PC-9 (cell line): ENCODE results near the gene PCMT1. TPM values are rescaled to one million over a fixed set of nuclear protein-coding genes. Genes with fewer than 3 reads are reported as not detected.

Experiments used
- Bru-seq: library from RNA; stranded (reverse); fragments of 400-500 nt; gene quantifications from one replicate; lab custom pipeline; 2021; lab: Mats Ljungman, UMichigan
- BruChase-seq, 2 experiments: library from RNA; stranded (reverse); fragments of 400-500 nt; gene quantifications; one replicate each; lab custom pipeline; 2021; lab: Mats Ljungman, UMichigan
- BruUV-seq: library from RNA; stranded (reverse); fragments of 400-500 nt; replicated peaks from 2 replicates; lab custom pipeline; 2021; lab: Mats Ljungman, UMichigan
- CTCF ChIA-PET: fragments of 300-600 bp; sonication (Branson Sonifier 250); formaldehyde crosslinking; loops from one replicate; lab custom pipeline; 2022; ENCODE audit warnings: antibody characterized with exemption; lab: Charles Lee
- POLR2A ChIA-PET: fragments of 300-600 bp; sonication (Branson Sonifier 250); formaldehyde crosslinking; loops from one replicate; lab custom pipeline; 2022; ENCODE audit warnings: antibody characterized with exemption; ENCODE audit not compliant: unreplicated experiment; lab: Charles Lee
- DNase-seq, 2 experiments: peaks; one replicate each; pipeline versions ENCODE4 v3.0.0 to v3.0.0-alpha.2; 2015 to 2022; ENCODE audit warnings: mixed read lengths in 1 of 2
- H2AFZ ChIP-seq: fragments of 200-600 bp; sonication (generic); 2 replicates; pipeline ENCODE4 v1.8.1; 2017; ENCODE audit warnings: antibody characterized with exemption
- H3F3A ChIP-seq: fragments of 200-600 bp; sonication (generic); 2 replicates; pipeline ENCODE4 v1.8.1; 2017; ENCODE audit warnings: antibody characterized with exemption, mild to moderate bottlenecking, low read depth; ENCODE audit not compliant: insufficient read depth
- H3K27ac ChIP-seq: fragments of 200-600 bp; sonication (generic); 2 replicates; pipeline ENCODE4 v1.6.1; 2016; ENCODE audit warnings: mixed run types
- H3K27me3 ChIP-seq: fragments of 200-600 bp; sonication (generic); 2 replicates; pipeline ENCODE4 v1.6.1; 2016; ENCODE audit warnings: low read depth, mixed run types; ENCODE audit not compliant: insufficient read depth
- H3K36me3 ChIP-seq: fragments of 200-600 bp; sonication (generic); 2 replicates; pipeline ENCODE4 v1.6.1; 2016; ENCODE audit warnings: low read depth, mixed run types
- H3K4me1 ChIP-seq: fragments of 200-600 bp; sonication (generic); replicated peaks from 2 replicates; pipeline ENCODE4 v1.6.1; 2016; ENCODE audit warnings: mixed run types; ENCODE audit not compliant: insufficient read depth
- H3K4me2 ChIP-seq: fragments of 200-600 bp; sonication (generic); 2 replicates; pipeline ENCODE4 v1.6.1; 2017; ENCODE audit warnings: mixed run types
- H3K4me3 ChIP-seq: fragments of 200-600 bp; sonication (generic); 2 replicates; pipeline ENCODE4 v1.6.1; 2016; ENCODE audit warnings: mixed run types
- H3K79me2 ChIP-seq: fragments of 200-600 bp; sonication (generic); 2 replicates; pipeline ENCODE4 v1.6.1; 2017; ENCODE audit warnings: low read depth, mixed run types
- H3K9me2 ChIP-seq: fragments of 200-600 bp; sonication (generic); 2 replicates; pipeline ENCODE4 v1.8.1; 2017; ENCODE audit warnings: mild to moderate bottlenecking; ENCODE audit not compliant: insufficient read depth
- H3K9me3 ChIP-seq: fragments of 200-600 bp; sonication (generic); 2 replicates; pipeline ENCODE4 v1.8.1; 2016; ENCODE audit warnings: low read depth; ENCODE audit not compliant: insufficient read depth
- H4K20me1 ChIP-seq: fragments of 200-600 bp; sonication (generic); 2 replicates; pipeline ENCODE4 v1.8.1; 2017; ENCODE audit not compliant: insufficient read depth
- EZH2 ChIP-seq: fragments of 200-600 bp; sonication (generic); IDR thresholded peaks from 2 replicates; pipeline ENCODE4 v1.8.0; 2017; ENCODE audit warnings: antibody characterized with exemption, low read depth
- intact Hi-C: fragments of 100-400 bp; cut with micrococcal nuclease; formaldehyde crosslinking; loops from one replicate; pipeline ENCODE4 v1.10.0; 2022; ENCODE audit not compliant: unreplicated experiment
- long read RNA-seq: library from polyadenylated mRNA; stranded (forward); transcript quantifications from one replicate; pipeline ENCODE4 v2.0.0, GENCODE V29; 2022
- total RNA-seq: library from RNA; stranded (reverse); gene quantifications from 2 replicates; pipeline ENCODE4 v1.2.3, GENCODE V29; 2021
- TF ChIP-seq, protein P1 (sequence below): fragments of 200-600 bp; sonication (generic); conservative IDR thresholded peaks from 2 replicates; pipeline ENCODE4 v1.6.1; 2017; ENCODE audit warnings: mixed run types, antibody characterized with exemption, mild to moderate bottlenecking, moderate library complexity

Gene PCMT1
- total RNA-seq: 39.0 and 50.5 TPM in 2 replicates
- Bru-seq, nascent RNA: percentile 73 among the genes with signal in this experiment
- percentile 72 among the genes with signal in this experiment for BruChase-seq, experiment 1, labeled RNA remaining after a 2-hour chase
- percentile 76 among the genes with signal in this experiment for BruChase-seq, experiment 2, labeled RNA remaining after a 6-hour chase
- long read RNA-seq, transcript PCMT1-201 (7 exons, 1,293 nt): major isoform, 57 of 157 reads
- long read RNA-seq, transcript PCMT1-205 (8 exons, 1,984 nt): minor isoform, 36 of 157 reads
- long read RNA-seq, transcript PCMT1-203 (8 exons, 1,938 nt): minor isoform, 53 of 157 reads
- long read RNA-seq, partial matches to known transcripts: 1 of 157 reads
- long read RNA-seq, other reads (novel, unspliced or antisense): 10 of 157 reads

DNA sequence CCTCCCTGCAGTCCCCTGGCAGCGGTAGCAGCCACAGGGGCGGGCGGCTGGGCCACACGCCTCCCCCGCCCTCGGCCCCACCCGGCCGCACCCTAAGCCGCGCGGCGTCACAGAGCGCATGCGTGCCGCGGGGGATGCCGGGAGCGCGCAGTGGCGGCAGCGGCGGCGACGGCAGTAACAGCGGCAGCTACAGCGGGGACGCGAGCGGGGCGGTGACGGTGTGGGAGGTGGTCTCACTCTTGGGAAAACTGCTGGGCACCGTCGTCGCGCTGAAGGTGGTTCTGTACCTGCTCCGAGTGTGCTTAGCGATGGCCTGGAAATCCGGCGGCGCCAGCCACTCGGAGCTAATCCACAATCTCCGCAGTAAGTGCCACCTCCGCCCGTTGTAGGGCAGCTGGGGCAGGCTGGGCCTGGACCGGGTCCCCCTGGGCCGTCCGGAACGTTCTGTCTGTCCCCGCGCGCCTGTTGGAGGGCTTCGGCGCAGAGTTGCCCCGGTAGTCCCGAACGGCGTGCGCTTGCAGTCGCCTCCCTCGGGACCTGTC, at the start of gene PCMT1:
Gene PCMT1, plus strand, starts transcription at position 148 of the 542 bp plus-strand sequence. Its CDS starts 161 bp downstream, at position 309.
- intact Hi-C loops: loop anchor here (10.0 kb wide), 1 partner anchor 205 kb away; the partner anchor contains the start of gene PPIL4
- peaks cover 16% of the 10 kb centered on the region for H3K4me1 ChIP-seq
- H3K27ac ChIP-seq: peak within 1 kb of the TSS; percentile 38
- peaks cover 18% of the 10 kb centered on the region for H4K20me1 ChIP-seq
- BruUV-seq: no TSS peak
- H3F3A ChIP-seq: peaks cover 10% of the 10 kb centered on the region; the same call in 1 of the 2 replicates
- CTCF ChIA-PET: no interaction called here
- H3K9me2 ChIP-seq: no peaks in the 10 kb centered on the region
- no peak for TF ChIP-seq EZH2
- TF ChIP-seq, protein P1, sequence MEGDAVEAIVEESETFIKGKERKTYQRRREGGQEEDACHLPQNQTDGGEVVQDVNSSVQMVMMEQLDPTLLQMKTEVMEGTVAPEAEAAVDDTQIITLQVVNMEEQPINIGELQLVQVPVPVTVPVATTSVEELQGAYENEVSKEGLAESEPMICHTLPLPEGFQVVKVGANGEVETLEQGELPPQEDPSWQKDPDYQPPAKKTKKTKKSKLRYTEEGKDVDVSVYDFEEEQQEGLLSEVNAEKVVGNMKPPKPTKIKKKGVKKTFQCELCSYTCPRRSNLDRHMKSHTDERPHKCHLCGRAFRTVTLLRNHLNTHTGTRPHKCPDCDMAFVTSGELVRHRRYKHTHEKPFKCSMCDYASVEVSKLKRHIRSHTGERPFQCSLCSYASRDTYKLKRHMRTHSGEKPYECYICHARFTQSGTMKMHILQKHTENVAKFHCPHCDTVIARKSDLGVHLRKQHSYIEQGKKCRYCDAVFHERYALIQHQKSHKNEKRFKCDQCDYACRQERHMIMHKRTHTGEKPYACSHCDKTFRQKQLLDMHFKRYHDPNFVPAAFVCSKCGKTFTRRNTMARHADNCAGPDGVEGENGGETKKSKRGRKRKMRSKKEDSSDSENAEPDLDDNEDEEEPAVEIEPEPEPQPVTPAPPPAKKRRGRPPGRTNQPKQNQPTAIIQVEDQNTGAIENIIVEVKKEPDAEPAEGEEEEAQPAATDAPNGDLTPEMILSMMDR: no peak
- peak; percentile 76 to 87 for DNase-seq
- H3K9me3 ChIP-seq: no peaks in the 10 kb centered on the region
- no peaks in the 10 kb centered on the region for H3K27me3 ChIP-seq
- H3K79me2 ChIP-seq: peaks cover 66% of the 10 kb centered on the region
- no peaks in the 10 kb centered on the region for H3K36me3 ChIP-seq
- H3K4me2 ChIP-seq: peak within 1 kb of the TSS; percentile 87
- peak within 1 kb of the TSS; percentile 72 for H3K4me3 ChIP-seq
- H2AFZ ChIP-seq: peak within 1 kb of the TSS; percentile 99
- POLR2A ChIA-PET: interaction anchor here (0.6 kb wide), 1 partner anchor 989 kb away, joined by 5 read pairs; no protein-coding TSS in a partner anchor

DNA sequence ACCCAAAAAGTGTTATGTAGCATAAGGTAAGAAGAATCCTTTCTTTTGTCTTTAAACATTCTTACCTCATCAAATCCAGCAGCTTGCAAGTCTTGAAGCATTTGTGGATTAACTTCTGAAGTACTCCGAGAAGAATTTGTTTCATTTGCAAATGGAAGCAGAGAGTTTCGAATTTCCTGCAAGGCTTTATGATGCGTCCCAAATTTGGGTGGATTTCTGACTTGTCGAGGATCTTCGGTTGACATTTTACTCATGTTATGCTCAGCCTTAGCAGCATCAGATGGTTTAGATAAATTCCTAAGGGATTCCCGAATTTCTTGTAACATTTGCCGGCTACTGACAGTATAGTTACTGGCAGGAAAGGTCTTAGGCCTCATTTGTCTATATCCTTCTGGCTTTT, 47.8 kb upstream of the PCMT1 start:
- Histone ChIP-seq H3K4me2 (no peak overlapping the region), H2AFZ (no peak overlapping the region), H3K36me3 (peaks cover 3% of the 10 kb centered on the region), H3K27me3 (no peaks in the 10 kb centered on the region), H3F3A (0 out of 2 replicates have a peak, but pooled peaks cover 7% of the 10 kb centered on the region), H3K4me1 (no peaks in the 10 kb centered on the region), H3K79me2 (peaks cover 55% of the 10 kb centered on the region), H3K9me2 (no peaks in the 10 kb centered on the region), H3K27ac (no peak overlapping the region), H3K4me3 (no peak overlapping the region), H3K9me3 (no peaks in the 10 kb centered on the region), H4K20me1 (peaks cover 15% of the 10 kb centered on the region)
- no peak for DNase-seq
- intact Hi-C loops: no loop called here
- no TSS peak for BruUV-seq
- CTCF ChIA-PET: no interaction called here
- TF ChIP-seq, protein P1: no peak
- no peak for TF ChIP-seq EZH2
- POLR2A ChIA-PET: no interaction called here

DNA sequence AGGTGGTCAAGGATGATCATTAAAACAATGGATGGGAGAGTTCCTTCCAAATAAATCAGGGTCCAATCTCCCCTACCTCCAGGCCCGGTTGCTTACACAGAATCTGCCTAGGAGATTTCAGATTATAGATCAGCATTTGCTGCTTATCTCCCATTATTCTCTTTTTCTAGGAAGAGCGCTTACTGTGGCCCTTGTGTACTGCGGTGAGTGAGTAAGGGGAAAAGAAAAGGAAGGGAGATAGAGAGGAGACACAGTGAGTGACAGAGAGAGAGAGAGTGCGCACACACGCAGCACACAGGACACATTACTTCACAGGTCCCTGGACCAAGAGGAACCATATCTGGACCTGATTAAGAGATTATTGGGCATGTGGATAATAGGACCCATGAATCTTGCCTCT, 37.8 kb upstream of the PCMT1 start:
- Histone ChIP-seq H3K27ac (no peak overlapping the region), H4K20me1 (peaks cover 5% of the 10 kb centered on the region; the same call in 1 of the 2 replicates), H3K27me3 (no peaks in the 10 kb centered on the region), H3K79me2 (peaks cover 95% of the 10 kb centered on the region), H3F3A (0 out of 2 replicates have a peak, but pooled peaks cover 4% of the 10 kb centered on the region), H3K9me3 (no peaks in the 10 kb centered on the region), H3K36me3 (no peaks in the 10 kb centered on the region), H3K4me1 (peaks cover 24% of the 10 kb centered on the region), H3K4me2 (no peak overlapping the region), H2AFZ (no peak overlapping the region), H3K9me2 (no peaks in the 10 kb centered on the region), H3K4me3 (no peak overlapping the region)
- no peak for DNase-seq
- TF ChIP-seq, protein P1: no peak
- TF ChIP-seq EZH2: no peak
- BruUV-seq: no TSS peak
- ChIA-PET POLR2A (no interaction called here), CTCF (interaction anchor here (0.6 kb wide), 2 partner anchors 21 to 151 kb away, joined by 3 to 5 read pairs; no protein-coding TSS in a partner anchor)
- intact Hi-C loops: no loop called here
